HepG2 (cell line): Measurements from ENCODE around the gene FAT1. TPM values are rescaled to one million over a fixed set of nuclear protein-coding genes. Genes with fewer than 3 reads are reported as not detected.

Experiments used
- ATAC-seq: fragments of 200-7000 bp; cut with Tn5 transposase; 3 replicates; pipeline ENCODE4 v1.9.1; 2020; ENCODE audit warnings: mild to moderate bottlenecking, moderate library complexity
- Bru-seq: library from RNA; stranded (reverse); fragments of 400-500 nt; gene quantifications from one replicate; lab custom pipeline; 2021; lab: Mats Ljungman, UMichigan
- BruChase-seq, 2 experiments: library from RNA; stranded (reverse); fragments of 400-500 nt; gene quantifications; one replicate each; lab custom pipeline; 2021; lab: Mats Ljungman, UMichigan
- BruUV-seq: library from RNA; stranded (reverse); fragments of 400-500 nt; replicated peaks from 2 replicates; lab custom pipeline; 2021; lab: Mats Ljungman, UMichigan
- CTCF ChIA-PET: fragments of 300-600 bp; formaldehyde crosslinking; extraction: SDS; loops from one replicate; lab custom pipeline; 2021; ENCODE audit warnings: low total read pairs, inconsistent platforms, low intra/inter-chr PET ratio; lab: Yijun Ruan, JAX
- POLR2A ChIA-PET: fragments of 350-600 bp; sonication (Branson Sonifier 250); formaldehyde crosslinking; loops from one replicate; lab custom pipeline; 2020; ENCODE audit warnings: antibody characterized with exemption, inconsistent platforms; lab: Yijun Ruan, JAX
- DNase-seq: peaks from one replicate; pipeline ENCODE4 v3.0.0-alpha.2; 2015; ENCODE audit warnings: low spot score
- FAIRE-seq: peaks from 3 replicates; lab custom pipeline; 2011; peaks lifted over from hg19 to GRCh38; lab: Jason Lieb, UNC
- H2AFZ ChIP-seq: one replicate; pipeline ENCODE4 v1.6.1; 2011; ENCODE audit warnings: low read length, inconsistent platforms
- H3K27ac ChIP-seq: fragments of 300-600 bp; 3 replicates; pipeline ENCODE4 v1.8.0; 2011; ENCODE audit warnings: mixed run types, mild to moderate bottlenecking, mixed read lengths, low read length, inconsistent platforms; ENCODE audit not compliant: insufficient read depth; ENCODE audit errors: extremely low read length
- H3K27me3 ChIP-seq, 2 experiments: fragments of 200-600 bp in 1 of 2; 2 replicates in 1 of 2; 3 replicates in 1 of 2; pipeline versions ENCODE4 v1.6.0 to v1.8.0; 2011; ENCODE audit warnings: low read length in 2 of 2, mild to moderate bottlenecking in 2 of 2, moderate library complexity in 2 of 2, inconsistent platforms in 1 of 2; ENCODE audit not compliant: insufficient read depth in 2 of 2, control insufficient read depth in 1 of 2
- H3K36me3 ChIP-seq, 2 experiments: fragments of 200-600 bp in 1 of 2; replicated peaks in 1 of 2; 2 replicates in 1 of 2; 3 replicates in 1 of 2; pipeline versions ENCODE4 v1.5.1 to v1.8.0; 2011; ENCODE audit warnings: low read length in 2 of 2, inconsistent platforms in 1 of 2; ENCODE audit not compliant: insufficient read depth in 2 of 2, control insufficient read depth in 1 of 2
- H3K4me1 ChIP-seq: 2 replicates; pipeline ENCODE4 v1.5.1; 2012; ENCODE audit warnings: low read length, inconsistent platforms; ENCODE audit not compliant: insufficient read depth
- H3K4me2 ChIP-seq: 2 replicates; pipeline ENCODE4 v1.6.0; 2011; ENCODE audit warnings: low read depth, low read length, inconsistent platforms
- H3K4me3 ChIP-seq, 3 experiments: fragments of 200-600 bp in 1 of 3; sonication (generic), shearing (Covaris generic) in 1 of 3; replicated peaks in 1 of 3; 2 replicates each; pipeline ENCODE4 v1.5.1; 2011 to 2016; ENCODE audit warnings: low read length in 3 of 3, inconsistent platforms in 2 of 3, low read depth in 2 of 3, mild to moderate bottlenecking in 2 of 3, control low read depth in 1 of 3, mixed read lengths in 1 of 3; ENCODE audit not compliant: insufficient read depth in 1 of 3
- H3K79me2 ChIP-seq: one replicate; pipeline ENCODE4 v1.6.1; 2011; ENCODE audit warnings: low read length, inconsistent platforms; ENCODE audit not compliant: insufficient read depth
- H3K9ac ChIP-seq: 2 replicates; pipeline ENCODE4 v1.6.0; 2011; ENCODE audit warnings: mild to moderate bottlenecking, low read depth, low read length, inconsistent platforms; ENCODE audit not compliant: insufficient read depth
- H3K9me3 ChIP-seq: 2 replicates; pipeline ENCODE4 v1.5.1; 2012; ENCODE audit warnings: mild to moderate bottlenecking, low read length
- H4K20me1 ChIP-seq: 2 replicates; pipeline ENCODE4 v1.6.0; 2011; ENCODE audit warnings: inconsistent platforms, mild to moderate bottlenecking, low read length, moderate library complexity; ENCODE audit not compliant: insufficient read depth
- ZNF7 ChIP-seq: IDR thresholded peaks from 2 replicates; pipeline ENCODE4 v1.6.1; 2016; ENCODE audit warnings: missing biosample characterization, missing genetic modification reagents
- WGBS: methylation state at CpG from one replicate; pipeline ENCODE4 v1.1.6; 2017; ENCODE audit warnings: low lambda C conversion rate; 5-methylcytosine and 5-hydroxymethylcytosine counted together
- in situ Hi-C: cut with HindIII; loops from 2 replicates; pipeline ENCODE4 v1.10.0; 2017; ENCODE audit warnings: low pct_unique_long_range_greater_than_20kb; ENCODE audit not compliant: extremely low pct_ligation_motif_present
- intact Hi-C: fragments of 100-400 bp; cut with micrococcal nuclease; formaldehyde crosslinking; loops from one replicate; pipeline ENCODE4 v1.10.0; 2022; ENCODE audit not compliant: unreplicated experiment
- long read RNA-seq, 2 experiments: library from RNA in 1 of 2; library from polyadenylated mRNA in 1 of 2; stranded (forward) in 1 of 2; unstranded in 1 of 2; transcript quantifications; one replicate each; pipeline ENCODE4 v2.0.0, GENCODE V29; 2019 to 2022
- polyA minus RNA-seq, 3 experiments: library from RNA; depleted of rRNA, polyadenylated mRNA; stranded (reverse); fragments of >200 nt; gene quantifications; 2 replicates each; pipeline ENCODE4 v1.2.3, GENCODE V29; 2011; ENCODE audit warnings: low replicate concordance in 1 of 3
- polyA plus RNA-seq, 8 experiments: library from polyadenylated mRNA; depleted of rRNA in 3 of 8; stranded (reverse) in 7 of 8; unstranded in 1 of 8; fragments of >200 nt; fragmentation: Illumina TruSeq in 4 of 8; extraction: Trizol in 4 of 8; gene quantifications; 2 replicates each; pipeline versions ENCODE4 v1.2.1 to v1.2.3, GENCODE V29; 2011 to 2016; ENCODE audit warnings: low read depth in 4 of 8, missing spikeins in 1 of 8, mixed read lengths in 1 of 8; ENCODE audit not compliant: insufficient read depth in 1 of 8
- total RNA-seq, 5 experiments: library from RNA; depleted of rRNA; stranded (reverse); fragments of >200 nt; fragmentation: Illumina TruSeq; extraction: Trizol; gene quantifications; 2 replicates each; pipeline ENCODE4 v1.2.3, GENCODE V29; 2016; ENCODE audit warnings: low read depth in 1 of 5
- TF ChIP-seq, protein P1 (sequence below): sonication (generic); formaldehyde crosslinking; IDR thresholded peaks from 2 replicates; pipeline ENCODE4 v1.4.0; 2020; ENCODE audit warnings: low read depth, missing genetic modification reagents
- TF ChIP-seq, protein P2 (sequence below): sonication (generic); formaldehyde crosslinking; IDR thresholded peaks from 2 replicates; pipeline ENCODE4 v1.4.0; 2020; ENCODE audit warnings: missing genetic modification reagents

Gene FAT1, protein sequence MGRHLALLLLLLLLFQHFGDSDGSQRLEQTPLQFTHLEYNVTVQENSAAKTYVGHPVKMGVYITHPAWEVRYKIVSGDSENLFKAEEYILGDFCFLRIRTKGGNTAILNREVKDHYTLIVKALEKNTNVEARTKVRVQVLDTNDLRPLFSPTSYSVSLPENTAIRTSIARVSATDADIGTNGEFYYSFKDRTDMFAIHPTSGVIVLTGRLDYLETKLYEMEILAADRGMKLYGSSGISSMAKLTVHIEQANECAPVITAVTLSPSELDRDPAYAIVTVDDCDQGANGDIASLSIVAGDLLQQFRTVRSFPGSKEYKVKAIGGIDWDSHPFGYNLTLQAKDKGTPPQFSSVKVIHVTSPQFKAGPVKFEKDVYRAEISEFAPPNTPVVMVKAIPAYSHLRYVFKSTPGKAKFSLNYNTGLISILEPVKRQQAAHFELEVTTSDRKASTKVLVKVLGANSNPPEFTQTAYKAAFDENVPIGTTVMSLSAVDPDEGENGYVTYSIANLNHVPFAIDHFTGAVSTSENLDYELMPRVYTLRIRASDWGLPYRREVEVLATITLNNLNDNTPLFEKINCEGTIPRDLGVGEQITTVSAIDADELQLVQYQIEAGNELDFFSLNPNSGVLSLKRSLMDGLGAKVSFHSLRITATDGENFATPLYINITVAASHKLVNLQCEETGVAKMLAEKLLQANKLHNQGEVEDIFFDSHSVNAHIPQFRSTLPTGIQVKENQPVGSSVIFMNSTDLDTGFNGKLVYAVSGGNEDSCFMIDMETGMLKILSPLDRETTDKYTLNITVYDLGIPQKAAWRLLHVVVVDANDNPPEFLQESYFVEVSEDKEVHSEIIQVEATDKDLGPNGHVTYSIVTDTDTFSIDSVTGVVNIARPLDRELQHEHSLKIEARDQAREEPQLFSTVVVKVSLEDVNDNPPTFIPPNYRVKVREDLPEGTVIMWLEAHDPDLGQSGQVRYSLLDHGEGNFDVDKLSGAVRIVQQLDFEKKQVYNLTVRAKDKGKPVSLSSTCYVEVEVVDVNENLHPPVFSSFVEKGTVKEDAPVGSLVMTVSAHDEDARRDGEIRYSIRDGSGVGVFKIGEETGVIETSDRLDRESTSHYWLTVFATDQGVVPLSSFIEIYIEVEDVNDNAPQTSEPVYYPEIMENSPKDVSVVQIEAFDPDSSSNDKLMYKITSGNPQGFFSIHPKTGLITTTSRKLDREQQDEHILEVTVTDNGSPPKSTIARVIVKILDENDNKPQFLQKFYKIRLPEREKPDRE (N-terminal part only)
- 176 and 185 TPM in 2 replicates for total RNA-seq (2016; rRNA removed; fragmentation: Illumina TruSeq; extraction: Trizol)
- total RNA-seq (2016; cell fraction: cytosol; rRNA removed; fragmentation: Illumina TruSeq; extraction: Trizol; ENCODE audit: low read depth), result 74.9 and 87.3 TPM in 2 replicates
- total RNA-seq (2016; cell fraction: insoluble cytoplasmic fraction; rRNA removed; fragmentation: Illumina TruSeq; extraction: Trizol), result 158 and 182 TPM in 2 replicates
- 361 and 484 TPM in 2 replicates for total RNA-seq (2016; cell fraction: membrane; rRNA removed; fragmentation: Illumina TruSeq; extraction: Trizol)
- 203 and 219 TPM in 2 replicates for total RNA-seq (2016; cell fraction: nucleus; rRNA removed; fragmentation: Illumina TruSeq; extraction: Trizol)
- 193 and 216 TPM in 2 replicates for polyA plus RNA-seq (2011; rRNA removed)
- polyA plus RNA-seq (2011; cell fraction: cytosol; rRNA removed), result 145 and 153 TPM in 2 replicates
- polyA plus RNA-seq (2011; cell fraction: nucleus; rRNA removed), result 169 and 173 TPM in 2 replicates
- polyA plus RNA-seq (2012), result 84.5 and 103 TPM in 2 replicates
- polyA plus RNA-seq (2016; cell fraction: cytosol; fragmentation: Illumina TruSeq; extraction: Trizol; ENCODE audit: low read depth), result 2.5 and 3.2 TPM in 2 replicates
- 34.1 and 47.0 TPM in 2 replicates for polyA plus RNA-seq (2016; cell fraction: insoluble cytoplasmic fraction; fragmentation: Illumina TruSeq; extraction: Trizol; ENCODE audit: low read depth)
- polyA plus RNA-seq (2016; cell fraction: membrane; fragmentation: Illumina TruSeq; extraction: Trizol; ENCODE audit: low read depth), result 7.0 and 7.3 TPM in 2 replicates
- polyA plus RNA-seq (2016; cell fraction: nucleus; fragmentation: Illumina TruSeq; extraction: Trizol; ENCODE audit: insufficient read depth, low read depth), result 164 and 179 TPM in 2 replicates
- 311 and 1,912 TPM in 2 replicates for polyA minus RNA-seq (2011; rRNA and poly(A)+ RNA removed; ENCODE audit: low replicate concordance)
- polyA minus RNA-seq (2011; cell fraction: cytosol; rRNA and poly(A)+ RNA removed), result 510 and 534 TPM in 2 replicates
- polyA minus RNA-seq (2011; cell fraction: nucleus; rRNA and poly(A)+ RNA removed), result 531 and 554 TPM in 2 replicates
- percentile 97 among the genes with signal in this experiment for Bru-seq, nascent RNA
- percentile 97 among the genes with signal in this experiment for BruChase-seq, experiment 1, labeled RNA remaining after a 6-hour chase
- BruChase-seq, experiment 2, labeled RNA remaining after a 2-hour chase, result percentile 95 among the genes with signal in this experiment
- long read RNA-seq, experiment 1, partial matches to known transcripts, result 7 of 15 reads
- long read RNA-seq, experiment 1, other reads (novel, unspliced or antisense), result 5 of 15 reads
- long read RNA-seq, experiment 2, full-length matches to known transcripts, result 4 of 126 reads
- long read RNA-seq, experiment 2, partial matches to known transcripts, result 38 of 126 reads
- long read RNA-seq, experiment 2, other reads (novel, unspliced or antisense), result 84 of 126 reads

DNA sequence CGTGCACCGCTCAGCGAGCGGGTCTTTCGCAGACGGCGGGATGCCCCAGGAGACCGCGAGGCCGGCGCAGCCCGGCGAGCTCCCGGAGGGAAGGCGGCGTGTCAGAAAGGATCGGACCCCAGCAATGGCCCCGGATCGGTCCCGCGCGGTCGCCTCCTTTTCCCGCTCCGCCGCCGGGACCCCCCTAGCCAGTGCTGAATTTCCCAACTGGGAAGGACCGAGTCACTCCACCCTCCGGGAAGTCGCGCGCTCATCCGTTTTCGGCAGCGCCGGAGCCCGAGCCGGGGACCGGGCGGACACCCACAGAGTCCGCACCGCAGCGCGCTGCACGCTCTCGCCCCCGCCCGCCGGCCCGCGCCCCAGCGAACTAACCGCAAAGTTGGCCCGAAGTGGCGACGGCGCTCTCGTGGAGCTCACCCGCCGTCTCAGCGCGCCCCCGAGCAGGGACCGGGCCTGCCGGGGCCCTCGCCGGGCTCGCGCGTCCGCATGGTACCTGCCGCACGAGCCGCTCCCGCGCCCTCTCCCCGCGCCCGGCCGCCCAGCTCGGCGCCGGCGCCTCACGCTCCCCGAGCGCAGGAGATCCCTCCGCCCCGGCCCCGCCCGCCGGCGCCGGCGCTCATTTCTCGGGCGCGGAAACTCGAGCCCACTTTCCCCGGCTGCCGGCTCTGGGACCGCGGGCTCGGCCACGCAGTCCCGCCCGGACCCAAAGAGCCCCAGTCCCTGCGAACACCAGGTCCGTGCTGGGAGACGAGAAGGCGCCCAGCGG lies at the start of gene FAT1:
FAT1 (minus strand) TSS at position 565 of the 766 bp plus-strand sequence. CDS start 14,029 bp downstream, outside the sequence.
- peak; percentile 50 for ATAC-seq
- Histone ChIP-seq H3K4me2 (peak within 1 kb of the TSS; percentile 83), H3K9me3 (peaks cover 14% of the 10 kb centered on the region), H3K27ac (peak within 1 kb of the TSS; percentile 81), H3K4me3 (peak within 1 kb of the TSS; percentile 69 to 99 (median 95)), H3K9ac (peak within 1 kb of the TSS; percentile 91), H3K36me3 (peaks cover 0 to 4% of the 10 kb centered on the region in 2 experiments; a peak in 1 of 5 replicates), H3K27me3 (no peaks in the 10 kb centered on the region; a peak in 1 of 5 replicates), H4K20me1 (peaks cover 34% of the 10 kb centered on the region), H2AFZ (no peak within 1 kb of the TSS), H3K4me1 (peaks cover 32% of the 10 kb centered on the region), H3K79me2 (peaks cover 87% of the 10 kb centered on the region)
- 0% methylated on average over 5 of the region's 112 CpGs for WGBS
- ChIA-PET POLR2A (interaction anchor here (0.7 to 3.0 kb wide), 9 partner anchors 11 to 212 kb away, joined by 3 to 12 read pairs (median 7); no protein-coding TSS in a partner anchor), CTCF (no interaction called here)
- no peak for FAIRE-seq
- in situ Hi-C loops (no loop called here), intact Hi-C loops (loop anchor here (1.0 to 10.0 kb wide), 7 partner anchors 54 to 881 kb away; no protein-coding TSS in a partner anchor)
- BruUV-seq, result no TSS peak
- DNase-seq, result peak; percentile 38
- TF ChIP-seq, protein P1, sequence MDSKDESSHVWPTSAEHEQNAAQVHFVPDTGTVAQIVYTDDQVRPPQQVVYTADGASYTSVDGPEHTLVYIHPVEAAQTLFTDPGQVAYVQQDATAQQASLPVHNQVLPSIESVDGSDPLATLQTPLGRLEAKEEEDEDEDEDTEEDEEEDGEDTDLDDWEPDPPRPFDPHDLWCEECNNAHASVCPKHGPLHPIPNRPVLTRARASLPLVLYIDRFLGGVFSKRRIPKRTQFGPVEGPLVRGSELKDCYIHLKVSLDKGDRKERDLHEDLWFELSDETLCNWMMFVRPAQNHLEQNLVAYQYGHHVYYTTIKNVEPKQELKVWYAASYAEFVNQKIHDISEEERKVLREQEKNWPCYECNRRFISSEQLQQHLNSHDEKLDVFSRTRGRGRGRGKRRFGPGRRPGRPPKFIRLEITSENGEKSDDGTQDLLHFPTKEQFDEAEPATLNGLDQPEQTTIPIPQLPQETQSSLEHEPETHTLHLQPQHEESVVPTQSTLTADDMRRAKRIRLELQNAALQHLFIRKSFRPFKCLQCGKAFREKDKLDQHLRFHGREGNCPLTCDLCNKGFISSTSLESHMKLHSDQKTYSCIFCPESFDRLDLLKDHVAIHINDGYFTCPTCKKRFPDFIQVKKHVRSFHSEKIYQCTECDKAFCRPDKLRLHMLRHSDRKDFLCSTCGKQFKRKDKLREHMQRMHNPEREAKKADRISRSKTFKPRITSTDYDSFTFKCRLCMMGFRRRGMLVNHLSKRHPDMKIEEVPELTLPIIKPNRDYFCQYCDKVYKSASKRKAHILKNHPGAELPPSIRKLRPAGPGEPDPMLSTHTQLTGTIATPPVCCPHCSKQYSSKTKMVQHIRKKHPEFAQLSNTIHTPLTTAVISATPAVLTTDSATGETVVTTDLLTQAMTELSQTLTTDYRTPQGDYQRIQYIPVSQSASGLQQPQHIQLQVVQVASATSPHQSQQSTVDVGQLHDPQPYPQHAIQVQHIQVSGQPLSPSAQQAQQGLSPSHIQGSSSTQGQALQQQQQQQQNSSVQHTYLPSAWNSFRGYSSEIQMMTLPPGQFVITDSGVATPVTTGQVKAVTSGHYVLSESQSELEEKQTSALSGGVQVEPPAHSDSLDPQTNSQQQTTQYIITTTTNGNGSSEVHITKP (CRISPR knock-in tag), result no peak
- no peak for TF ChIP-seq ZNF7
- TF ChIP-seq, protein P2, sequence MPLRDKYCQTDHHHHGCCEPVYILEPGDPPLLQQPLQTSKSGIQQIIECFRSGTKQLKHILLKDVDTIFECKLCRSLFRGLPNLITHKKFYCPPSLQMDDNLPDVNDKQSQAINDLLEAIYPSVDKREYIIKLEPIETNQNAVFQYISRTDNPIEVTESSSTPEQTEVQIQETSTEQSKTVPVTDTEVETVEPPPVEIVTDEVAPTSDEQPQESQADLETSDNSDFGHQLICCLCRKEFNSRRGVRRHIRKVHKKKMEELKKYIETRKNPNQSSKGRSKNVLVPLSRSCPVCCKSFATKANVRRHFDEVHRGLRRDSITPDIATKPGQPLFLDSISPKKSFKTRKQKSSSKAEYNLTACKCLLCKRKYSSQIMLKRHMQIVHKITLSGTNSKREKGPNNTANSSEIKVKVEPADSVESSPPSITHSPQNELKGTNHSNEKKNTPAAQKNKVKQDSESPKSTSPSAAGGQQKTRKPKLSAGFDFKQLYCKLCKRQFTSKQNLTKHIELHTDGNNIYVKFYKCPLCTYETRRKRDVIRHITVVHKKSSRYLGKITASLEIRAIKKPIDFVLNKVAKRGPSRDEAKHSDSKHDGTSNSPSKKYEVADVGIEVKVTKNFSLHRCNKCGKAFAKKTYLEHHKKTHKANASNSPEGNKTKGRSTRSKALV (CRISPR knock-in tag), result 0 out of 2 replicates have a peak, but pooled peaks have one; percentile 64
